NCI-H2227 (cell line): Measurements from ENCODE around the gene RPS24.
"Not testable (repeated sequence)": the region's sequence is repeated elsewhere in the genome, so short reads cannot be mapped to it uniquely, and the experiment has no call there.

ENCODE experiments used
- DNase-seq: peaks from one replicate; lab custom pipeline; 2025; ENCODE audit not compliant: unreplicated experiment; lab: John Stamatoyannopoulos, UW

RPS24 gene

GRCh38 chr10:78033637-78034470, at the start of gene RPS24:
Gene RPS24 (plus strand): TSS chr10:78033863. CDS start chr10:78033902, 39 bp downstream.
- DNase-seq = peak; percentile 94

GRCh38 chr10:77984986-77985385, 48.7 kb upstream of the RPS24 start:
- no peak for DNase-seq

- DNase-seq = no peak
Observed at GRCh38 chr10:77987671-77988255, 45.9 kb upstream of the RPS24 start.

GRCh38 chr10:77989081-77989724, 44.5 kb upstream of the RPS24 start:
- no peak for DNase-seq

GRCh38 chr10:77993620-77994019, 40.0 kb upstream of the RPS24 start:
- DNase-seq = no peak

GRCh38 chr10:77998780-77999179, 34.9 kb upstream of the RPS24 start:
- DNase-seq = not testable (repeated sequence)

- no peak for DNase-seq
Observed at GRCh38 chr10:78000206-78000605, 33.5 kb upstream of the RPS24 start.

GRCh38 chr10:78000956-78001472, 32.6 kb upstream of the RPS24 start:
- DNase-seq = no peak

- no peak for DNase-seq
Observed at GRCh38 chr10:78002541-78003288, 30.9 kb upstream of the RPS24 start.

GRCh38 chr10:78004215-78005026, 29.2 kb upstream of the RPS24 start:
- DNase-seq = no peak

GRCh38 chr10:78007172-78007571, 26.5 kb upstream of the RPS24 start:
- DNase-seq = no peak

GRCh38 chr10:78009662-78010061, 24.0 kb upstream of the RPS24 start:
- DNase-seq = no peak

- DNase-seq = no peak
Observed at GRCh38 chr10:78010278-78010677, 23.4 kb upstream of the RPS24 start.

GRCh38 chr10:78011065-78011464, 22.6 kb upstream of the RPS24 start:
- no peak for DNase-seq

- DNase-seq = no peak
Observed at GRCh38 chr10:78013564-78013963, 20.1 kb upstream of the RPS24 start.

GRCh38 chr10:78015546-78015945, 18.1 kb upstream of the RPS24 start:
- DNase-seq = no peak

- no peak for DNase-seq
Observed at GRCh38 chr10:78017856-78018255, 15.8 kb upstream of the RPS24 start.

GRCh38 chr10:78019264-78019663, 14.4 kb upstream of the RPS24 start:
- no peak for DNase-seq

GRCh38 chr10:78021201-78021600, 12.5 kb upstream of the RPS24 start:
- no peak for DNase-seq

GRCh38 chr10:78023741-78024140, 9.9 kb upstream of the RPS24 start:
- no peak for DNase-seq
